IPS-18c (cell line): Measurements from ENCODE around the gene MAP1S.

Source experiments
- H3K4me3 ChIP-seq: 2 replicates; pipeline ENCODE4 v1.7.0; 2013; ENCODE audit warnings: low read depth, mild to moderate bottlenecking, low read length, moderate library complexity; ENCODE audit not compliant: insufficient read depth
- H3K9me3 ChIP-seq: one replicate; pipeline ENCODE4 v1.6.1; 2013; ENCODE audit warnings: mild to moderate bottlenecking, low read length, moderate library complexity; ENCODE audit not compliant: control insufficient read depth, insufficient read depth

Gene MAP1S

DNA sequence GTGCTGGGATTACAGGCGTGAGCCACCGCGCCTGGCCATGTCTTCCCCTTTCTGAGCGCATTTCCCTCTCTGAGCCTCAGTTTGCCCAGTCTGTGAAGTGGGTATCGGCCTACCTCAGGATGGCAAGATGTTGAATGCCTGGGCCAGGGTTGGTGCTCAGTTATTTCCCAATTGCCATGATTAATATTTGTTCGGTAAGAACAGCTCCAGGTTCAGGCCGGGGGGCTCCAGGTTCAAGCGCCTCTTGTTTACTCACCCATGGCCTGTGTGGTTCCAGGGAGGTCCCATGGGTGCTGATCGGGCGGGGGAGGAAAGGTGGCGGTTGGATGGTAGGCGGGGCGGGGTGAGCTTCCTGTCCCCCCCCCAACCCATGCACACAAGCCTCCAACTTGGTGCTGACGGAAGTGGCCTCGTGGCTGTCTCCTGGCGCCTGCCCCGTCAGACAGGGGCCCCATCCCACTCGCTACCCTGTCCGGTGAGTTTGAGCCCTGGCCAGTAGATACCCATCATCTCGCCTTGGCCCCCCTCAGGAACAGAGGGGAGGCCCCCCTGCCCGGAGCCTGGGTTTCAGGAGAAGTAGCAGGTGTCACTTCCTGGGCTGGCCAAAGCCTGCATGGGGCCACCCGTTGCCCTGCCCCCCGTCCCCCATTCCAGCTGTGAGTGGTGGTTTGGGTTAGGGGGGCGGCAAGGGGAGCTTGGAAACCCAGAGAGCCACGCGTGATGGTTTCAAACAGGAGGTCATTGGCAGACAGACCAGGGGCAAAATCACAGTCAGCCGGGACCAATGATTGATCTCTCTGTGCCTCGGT is 32.0 kb downstream of the MAP1S start, which contains the start of gene FCHO1:
Gene FCHO1, plus strand, starts transcription at position 375 of the 809 bp plus-strand sequence. CDS start 3,688 bp downstream, outside the sequence.
- Histone ChIP-seq H3K9me3 (no peaks in the 10 kb centered on the region), H3K4me3 (no peak within 1 kb of the TSS)

DNA sequence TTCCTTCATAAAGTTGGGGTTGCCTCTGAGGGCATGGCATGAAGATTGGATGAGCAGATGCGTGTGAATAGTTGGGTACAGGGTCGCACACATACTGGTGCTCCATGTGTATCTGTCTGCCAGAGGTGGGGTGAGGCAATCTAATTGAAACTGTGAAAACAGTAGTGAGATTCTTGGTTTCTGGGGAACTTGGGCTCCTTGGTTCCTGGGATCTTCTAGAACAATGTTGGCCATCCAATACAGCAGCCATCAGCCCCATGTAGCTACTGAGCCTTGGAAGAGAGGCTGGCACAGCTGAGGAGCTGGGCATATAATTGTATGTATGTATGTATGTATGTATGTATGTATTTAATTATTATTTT is 32.6 kb downstream of the MAP1S start:
- H3K9me3 ChIP-seq = no peaks in the 10 kb centered on the region
- no peak overlapping the region for H3K4me3 ChIP-seq

DNA sequence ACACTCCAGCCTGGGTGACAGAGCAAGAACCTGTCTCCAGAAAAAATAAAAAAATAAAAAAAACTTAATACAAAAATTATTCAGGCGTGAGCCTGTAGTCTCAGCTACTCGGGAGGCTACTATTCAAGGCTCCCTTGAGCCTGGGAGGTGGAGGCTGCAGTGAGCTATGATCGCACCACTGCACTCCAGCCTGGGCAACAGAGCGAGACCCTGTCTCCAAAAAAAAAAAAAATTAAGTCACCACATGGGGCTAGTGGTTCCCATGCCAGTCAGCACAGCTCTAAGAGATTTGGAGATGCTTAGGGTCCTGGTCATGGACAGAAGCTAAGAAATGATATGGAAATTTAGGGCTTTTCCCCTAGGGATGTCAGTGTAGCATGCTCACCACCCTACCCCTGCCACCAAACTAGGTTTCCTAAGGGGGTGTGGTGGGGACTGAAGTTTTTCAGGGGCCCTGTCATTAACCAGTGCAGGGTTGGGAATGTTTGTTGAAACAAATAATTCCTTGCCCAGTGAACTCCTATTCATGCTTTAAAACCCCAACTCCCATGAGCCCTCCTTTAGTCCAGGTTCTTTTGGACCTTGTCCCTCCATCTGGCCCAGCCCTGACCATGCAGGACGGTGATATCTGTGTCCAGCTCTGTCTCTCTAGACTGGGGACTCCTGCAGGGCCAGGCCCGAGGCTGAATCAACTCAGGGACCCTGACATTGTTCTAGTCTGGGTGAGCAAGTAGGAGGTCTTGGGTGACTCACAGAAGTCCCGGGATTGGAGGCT is 33.8 kb downstream of the MAP1S start:
- Histone ChIP-seq H3K4me3 (no peak overlapping the region), H3K9me3 (no peaks in the 10 kb centered on the region)

DNA sequence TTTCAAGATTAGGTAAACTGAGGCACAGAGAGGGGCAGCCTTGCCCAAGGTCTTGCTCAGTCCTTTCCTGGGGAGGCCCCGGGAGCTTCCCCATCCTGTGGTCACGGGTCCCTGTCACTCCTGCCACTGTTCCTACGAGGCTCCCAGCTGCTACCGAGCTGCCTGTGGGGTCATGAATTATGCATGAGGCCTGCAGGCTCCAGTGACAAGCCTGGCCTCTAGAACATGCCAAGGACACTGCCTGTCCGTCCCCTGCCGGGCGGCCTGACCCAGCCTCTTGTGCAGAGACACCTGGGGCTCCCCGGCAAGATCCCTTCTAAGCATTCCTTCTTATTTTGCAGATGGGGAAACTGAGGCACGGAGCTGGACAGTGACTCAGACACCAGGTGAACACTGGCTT is 34.7 kb downstream of the MAP1S start:
- Histone ChIP-seq H3K9me3 (no peaks in the 10 kb centered on the region), H3K4me3 (no peak overlapping the region)

DNA sequence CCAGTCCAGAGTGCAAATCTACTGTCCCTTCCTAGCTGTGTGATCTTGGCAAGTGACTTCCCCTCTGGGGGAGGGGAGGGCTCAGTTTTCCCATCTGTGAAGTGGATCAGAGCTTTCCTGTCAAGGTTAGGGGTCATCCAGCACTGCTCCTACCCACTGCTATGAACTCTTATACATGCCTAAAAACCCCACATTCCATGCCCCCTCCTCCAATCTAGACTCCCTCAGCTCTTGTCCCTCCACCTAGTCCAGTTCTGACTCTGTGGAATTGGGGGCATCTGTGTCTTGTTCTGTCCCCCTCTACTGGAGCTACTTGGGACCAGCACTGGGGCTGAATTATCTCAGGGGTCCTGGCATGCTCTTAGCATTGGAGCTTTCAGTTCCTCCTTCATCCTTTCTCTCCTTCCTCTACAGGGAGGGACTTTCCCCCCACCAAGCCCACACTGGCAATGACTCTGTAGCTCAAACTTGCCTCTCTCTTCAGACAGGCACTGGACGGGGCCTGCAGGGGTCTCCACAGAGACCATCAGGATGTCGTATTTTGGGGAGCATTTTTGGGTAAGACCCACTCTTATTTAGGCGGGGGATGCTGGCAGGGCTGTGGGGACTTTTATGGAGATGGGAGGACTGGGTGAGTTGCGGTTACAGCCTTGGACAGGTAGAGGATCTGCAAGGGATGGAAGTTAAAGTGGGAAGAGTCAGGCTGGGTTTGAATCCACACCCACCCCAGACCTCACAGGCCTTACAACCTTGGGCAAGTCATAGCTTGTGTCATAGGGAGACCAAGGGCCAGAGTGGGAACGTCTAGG is 35.6 kb downstream of the MAP1S start:
- Histone ChIP-seq H3K4me3 (no peak overlapping the region), H3K9me3 (no peaks in the 10 kb centered on the region)

DNA sequence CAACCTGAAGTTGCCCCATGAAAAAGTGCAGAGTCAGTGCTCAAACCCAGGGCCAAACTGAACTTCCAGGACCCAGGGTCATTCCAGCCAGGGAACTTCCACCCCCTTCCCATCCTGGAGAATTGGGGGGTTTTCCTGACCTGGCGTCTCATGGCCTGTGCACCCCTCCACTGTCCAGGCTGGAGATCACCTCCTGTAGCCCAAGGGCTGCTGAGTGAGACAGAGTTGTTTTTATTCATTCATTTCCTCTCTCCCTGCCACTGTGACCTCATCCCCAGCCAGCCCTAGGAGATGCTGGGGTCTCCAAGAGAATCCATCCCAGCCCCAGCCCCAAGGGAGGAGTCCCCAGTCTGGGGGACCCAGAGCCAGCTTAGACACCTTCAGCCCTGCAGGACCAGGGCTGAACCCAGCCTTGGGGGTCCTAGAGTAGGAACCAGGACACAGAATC is 36.2 kb downstream of the MAP1S start:
- no peak overlapping the region for H3K4me3 ChIP-seq
- no peaks in the 10 kb centered on the region for H3K9me3 ChIP-seq

DNA sequence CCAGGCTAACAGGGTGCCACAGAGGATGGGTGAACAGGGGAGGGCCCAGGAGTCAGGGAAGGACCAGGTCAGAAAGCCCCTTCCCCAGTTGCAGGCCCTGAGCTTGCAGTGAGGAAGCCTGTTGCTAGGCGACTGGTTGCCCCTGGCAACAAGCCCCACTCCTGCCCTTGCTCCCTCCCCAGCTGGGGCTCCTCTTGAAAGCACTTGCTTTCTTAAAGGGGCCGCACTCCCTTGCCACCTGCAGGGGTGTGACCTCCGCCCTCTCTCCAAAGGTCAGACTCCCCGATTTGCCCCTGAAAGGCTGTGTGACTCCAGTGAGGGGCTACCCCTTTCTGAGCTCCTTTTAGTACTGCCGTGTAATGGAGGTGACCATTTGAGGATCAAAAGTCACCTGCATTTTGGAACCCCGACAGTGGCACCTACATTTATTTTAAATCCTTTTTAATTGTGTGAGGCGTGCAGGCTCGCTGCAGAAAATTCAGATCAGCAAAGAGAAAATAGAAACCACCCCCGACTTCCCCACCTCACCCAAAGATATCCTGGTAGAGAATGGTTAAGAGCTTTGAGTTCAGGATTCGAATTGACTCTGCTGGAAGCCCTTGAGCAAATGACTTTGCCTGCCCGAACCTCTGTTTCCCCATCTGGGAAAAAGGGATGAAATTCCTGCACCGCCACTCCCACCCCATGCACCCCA is 36.8 kb downstream of the MAP1S start:
- Histone ChIP-seq H3K9me3 (no peaks in the 10 kb centered on the region), H3K4me3 (no peak overlapping the region)

DNA sequence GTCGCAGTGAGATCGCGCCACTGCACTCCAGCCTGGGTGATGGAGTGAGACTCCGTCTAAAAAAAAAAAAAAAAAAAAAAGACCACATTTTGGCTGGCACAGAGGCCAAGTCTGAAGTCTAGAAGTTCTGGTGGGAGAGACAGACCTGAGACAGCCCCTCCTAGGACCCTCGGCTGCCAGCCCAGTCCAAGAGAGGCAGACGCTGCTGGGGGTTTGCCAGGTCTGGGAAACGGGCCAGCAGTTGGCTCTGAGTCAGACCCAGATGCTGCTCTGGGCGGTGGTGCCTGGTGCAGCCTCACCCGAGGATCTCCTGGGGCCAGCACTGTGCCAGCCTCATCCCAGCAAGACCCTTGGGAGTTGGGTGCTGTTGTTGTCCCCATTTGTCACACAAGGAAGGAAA is 37.8 kb downstream of the MAP1S start:
- H3K4me3 ChIP-seq = no peak overlapping the region
- no peaks in the 10 kb centered on the region for H3K9me3 ChIP-seq

DNA sequence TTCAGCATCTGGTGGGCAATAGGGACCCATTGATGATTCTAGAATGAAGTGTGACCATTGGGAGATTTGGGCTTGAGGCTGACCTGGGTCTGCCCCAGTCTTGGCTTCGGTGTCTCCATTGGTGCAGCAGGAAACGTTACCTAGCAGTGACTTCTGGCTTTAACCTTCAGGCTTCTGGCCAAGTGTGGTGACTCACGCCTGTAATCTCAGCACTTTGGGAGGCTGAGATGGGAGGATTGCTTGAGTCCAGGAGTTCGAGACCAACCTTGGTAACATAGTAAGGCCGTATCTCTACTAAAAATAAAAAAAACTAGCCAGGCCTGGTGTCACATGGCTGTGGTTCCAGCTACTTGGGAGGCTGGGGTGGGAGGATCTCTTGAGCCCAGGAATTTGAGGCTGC is 39.2 kb downstream of the MAP1S start:
- Histone ChIP-seq H3K4me3 (no peak overlapping the region), H3K9me3 (no peaks in the 10 kb centered on the region)

DNA sequence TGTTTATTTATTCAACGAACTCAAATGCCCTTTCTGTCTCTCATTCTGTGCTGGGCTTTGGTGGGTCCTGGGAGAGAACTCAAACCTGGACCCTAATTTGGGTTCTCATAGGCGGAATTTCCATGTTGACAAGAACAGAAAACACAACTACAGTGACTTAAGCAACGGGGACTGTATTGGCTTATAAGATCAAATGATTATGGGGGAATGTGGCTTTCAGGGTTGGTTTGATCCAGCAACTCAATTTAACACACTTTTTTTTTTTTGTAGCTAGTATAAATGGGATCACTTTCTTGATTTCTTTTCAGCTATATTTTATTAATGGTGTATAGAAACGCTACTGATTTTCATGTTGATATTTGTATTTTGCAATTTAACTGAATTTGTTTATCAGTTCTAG is 41.9 kb downstream of the MAP1S start:
- Histone ChIP-seq H3K4me3 (no peak overlapping the region), H3K9me3 (no peaks in the 10 kb centered on the region)

DNA sequence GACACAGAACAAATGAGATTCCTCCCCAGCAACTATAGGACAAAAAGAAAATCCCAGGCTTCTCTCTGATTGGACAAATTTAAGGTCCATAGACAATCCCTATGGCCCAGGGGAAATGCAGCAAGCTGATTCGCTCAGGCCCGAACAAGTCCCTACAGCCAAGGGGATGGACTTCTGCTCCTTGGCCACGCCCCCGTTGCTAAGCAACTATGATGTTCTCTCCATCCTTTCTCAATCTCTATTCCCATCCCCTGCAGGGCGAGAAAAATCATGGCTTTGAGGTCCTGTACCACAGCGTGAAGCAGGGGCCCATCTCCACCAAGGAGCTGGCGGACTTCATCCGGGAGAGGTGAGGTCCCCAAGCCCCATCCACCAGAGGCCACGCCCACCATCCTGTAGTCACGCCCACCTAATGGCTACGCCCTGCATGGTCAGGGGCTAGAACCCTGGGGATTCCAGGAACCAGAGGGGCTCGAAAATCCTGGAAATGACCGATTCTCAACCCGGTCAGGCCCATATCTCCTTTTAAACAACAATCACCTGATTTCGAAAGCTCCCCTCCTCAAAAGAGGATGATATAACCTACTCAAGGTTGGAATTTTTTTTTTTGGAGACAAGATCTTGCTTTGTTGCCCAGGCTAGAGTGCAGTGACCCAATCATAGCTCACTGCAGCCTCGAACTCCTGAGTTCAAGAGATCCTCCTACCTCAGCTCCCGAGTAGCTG is 43.4 kb downstream of the MAP1S start:
- no peak overlapping the region for H3K4me3 ChIP-seq
- H3K9me3 ChIP-seq = no peaks in the 10 kb centered on the region

DNA sequence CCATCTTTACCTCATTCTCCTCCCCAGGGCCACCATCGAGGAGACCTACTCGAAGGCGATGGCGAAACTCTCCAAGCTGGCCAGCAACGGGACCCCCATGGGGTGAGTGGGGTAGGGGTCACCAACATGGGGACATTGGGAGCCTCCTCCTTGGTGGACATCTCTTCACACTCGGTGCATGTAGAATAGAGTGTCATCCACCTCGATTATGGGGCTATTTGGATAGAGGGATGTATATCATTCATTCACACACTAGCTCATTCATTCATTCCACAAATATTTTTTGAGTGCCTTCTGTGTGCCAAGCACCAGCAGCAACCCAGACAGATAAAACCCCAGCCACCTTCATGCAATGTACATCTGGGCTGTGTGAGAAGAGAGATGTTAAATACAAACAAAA is 45.1 kb downstream of the MAP1S start:
- Histone ChIP-seq H3K9me3 (no peaks in the 10 kb centered on the region), H3K4me3 (no peak overlapping the region)

DNA sequence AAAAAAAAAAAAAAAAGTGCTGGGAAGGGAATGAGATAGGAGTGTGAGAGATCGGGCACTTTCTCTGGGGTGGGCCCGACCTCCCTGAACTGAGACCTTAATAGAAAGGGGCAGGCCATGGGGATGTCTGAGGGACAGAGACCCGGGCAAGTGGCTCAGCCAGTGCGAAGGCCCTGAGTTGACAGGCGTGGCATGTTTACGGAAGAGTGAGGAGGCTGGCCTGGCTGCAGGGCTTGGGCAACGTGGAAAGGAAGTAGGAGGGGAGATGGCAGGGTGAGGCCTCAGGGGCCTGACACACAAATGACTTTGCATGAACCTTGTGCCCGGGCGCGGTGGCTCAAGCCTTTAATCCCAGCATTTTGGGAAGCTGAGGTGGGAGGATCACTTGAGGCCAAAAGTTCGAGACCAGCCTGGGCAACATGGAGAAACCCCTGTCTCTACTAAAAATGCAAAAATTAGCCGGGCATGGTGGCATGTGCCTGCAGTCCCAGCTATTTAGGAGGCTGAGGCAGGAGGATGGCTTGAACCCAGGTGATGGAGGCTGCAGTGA is 45.9 kb downstream of the MAP1S start:
- H3K9me3 ChIP-seq = no peaks in the 10 kb centered on the region
- no peak overlapping the region for H3K4me3 ChIP-seq

DNA sequence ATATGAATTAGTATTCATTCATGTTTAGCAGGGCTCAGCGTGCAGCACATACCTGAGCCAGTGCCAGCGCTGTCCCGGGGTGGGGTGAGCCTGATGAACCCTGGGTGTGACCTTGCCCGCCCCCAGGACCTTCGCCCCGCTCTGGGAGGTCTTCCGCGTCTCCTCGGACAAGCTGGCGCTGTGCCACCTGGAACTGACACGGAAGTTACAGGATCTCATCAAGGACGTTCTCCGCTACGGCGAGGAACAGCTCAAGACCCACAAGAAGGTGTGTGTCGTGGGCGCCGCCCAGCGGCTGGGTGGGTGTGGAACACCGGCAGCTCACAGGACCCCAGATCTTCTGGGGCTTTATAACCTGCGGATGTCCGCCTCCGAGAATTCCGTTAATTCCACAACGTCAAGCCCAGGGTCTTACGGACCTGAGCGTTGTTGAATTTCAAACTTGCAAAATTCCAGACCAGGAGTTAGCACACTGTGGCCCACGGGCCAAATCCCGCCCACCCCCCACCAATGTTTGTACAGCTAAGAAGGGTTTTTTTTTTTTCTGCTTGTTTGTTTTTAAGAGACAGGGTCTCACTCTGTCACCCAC is 47.4 kb downstream of the MAP1S start:
- Histone ChIP-seq H3K9me3 (no peaks in the 10 kb centered on the region), H3K4me3 (no peak overlapping the region; the same call in 1 of the 2 replicates)

DNA sequence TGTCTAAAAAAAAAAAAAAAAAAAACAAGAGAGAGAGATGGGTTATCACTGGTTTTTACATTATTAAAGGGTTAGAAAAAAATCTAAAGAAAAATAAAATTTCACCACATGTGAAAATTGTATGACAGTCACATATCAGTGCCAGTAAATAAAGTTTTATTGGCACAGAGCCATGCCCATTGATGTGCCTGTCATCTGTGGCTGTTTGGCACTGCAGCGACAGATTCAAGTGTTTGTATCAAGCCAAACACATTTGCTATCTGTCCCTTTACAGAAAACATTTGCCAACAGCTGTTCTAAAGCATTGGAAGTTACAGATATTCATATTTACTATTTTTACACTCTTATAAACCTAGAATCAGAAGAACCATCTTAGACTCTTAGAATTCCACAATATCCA is 48.3 kb downstream of the MAP1S start:
- Histone ChIP-seq H3K4me3 (no peak overlapping the region), H3K9me3 (no peaks in the 10 kb centered on the region)

DNA sequence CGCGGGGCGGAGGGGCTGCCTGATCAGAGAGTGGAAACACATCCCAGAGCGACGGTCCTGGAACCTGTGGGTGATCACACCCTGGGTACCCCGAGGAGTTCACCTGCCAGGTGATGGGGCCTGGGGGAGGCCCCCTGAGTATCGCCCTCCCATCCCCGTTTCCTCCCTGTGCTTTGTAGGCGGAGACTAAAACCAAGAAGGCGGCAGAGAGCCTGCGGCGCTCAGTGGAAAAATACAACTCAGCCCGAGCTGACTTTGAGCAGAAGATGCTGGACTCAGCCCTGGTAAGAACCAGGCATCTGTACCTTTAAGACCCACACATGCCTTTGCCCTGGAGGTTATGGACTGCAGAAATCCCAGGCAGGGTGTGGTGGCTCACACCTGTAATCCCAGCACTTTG is 51.3 kb downstream of the MAP1S start:
- Histone ChIP-seq H3K4me3 (no peak overlapping the region), H3K9me3 (no peaks in the 10 kb centered on the region)
